IMR-90 (cell line): ENCODE data around the gene MGME1. TPM values are rescaled to one million over a fixed set of nuclear protein-coding genes. Genes with fewer than 3 reads are reported as not detected.

Experiments
- ATAC-seq: fragments of 200-7000 bp; cut with Tn5 transposase; 2 replicates; pipeline ENCODE4 v1.9.1; 2020; ENCODE audit warnings: low read depth, mild to moderate bottlenecking, moderate library complexity
- BruUV-seq: library from RNA; stranded (reverse); fragments of 400-500 nt; replicated peaks from 2 replicates; lab custom pipeline; 2021; lab: Mats Ljungman, UMichigan
- CTCF ChIA-PET: fragments of 300-600 bp; formaldehyde crosslinking; extraction: SDS; loops from one replicate; lab custom pipeline; 2021; ENCODE audit warnings: antibody characterized with exemption; lab: Yijun Ruan, JAX
- POLR2A ChIA-PET: fragments of 300-600 bp; sonication (Branson Sonifier 250); formaldehyde crosslinking; loops from one replicate; lab custom pipeline; 2022; ENCODE audit warnings: antibody characterized with exemption; ENCODE audit not compliant: unreplicated experiment; lab: Charles Lee
- DNase-seq: peaks from one replicate; pipeline ENCODE4 v3.0.0; 2013
- H2AFZ ChIP-seq: replicated peaks from 2 replicates; pipeline ENCODE3; 2013; ENCODE audit warnings: low read length, mild to moderate bottlenecking; ENCODE audit not compliant: poor library complexity
- H2AK5ac ChIP-seq: 2 replicates; pipeline ENCODE4 v1.6.1; 2013; ENCODE audit warnings: low read depth, low read length, inconsistent platforms
- H2AK9ac ChIP-seq: replicated peaks from 2 replicates; pipeline ENCODE3; 2013; ENCODE audit warnings: mild to moderate bottlenecking, low read depth, low read length, moderate library complexity; ENCODE audit not compliant: poor library complexity
- H2BK120ac ChIP-seq: 2 replicates; pipeline ENCODE4 v1.6.1; 2013; ENCODE audit warnings: low read depth, low read length, inconsistent platforms
- H2BK15ac ChIP-seq: 3 replicates; pipeline ENCODE4 v1.6.1; 2013; ENCODE audit warnings: low read depth, low read length, inconsistent platforms
- H2BK20ac ChIP-seq: 2 replicates; pipeline ENCODE4 v1.6.1; 2013; ENCODE audit warnings: low read depth, mild to moderate bottlenecking, inconsistent platforms, low read length, moderate library complexity
- H2BK5ac ChIP-seq: 2 replicates; pipeline ENCODE4 v1.6.1; 2013; ENCODE audit warnings: mild to moderate bottlenecking, low read depth, low read length, inconsistent platforms; ENCODE audit not compliant: poor library complexity, severe bottlenecking
- H3K14ac ChIP-seq: replicated peaks from 2 replicates; pipeline ENCODE4 v1.6.1; 2013; ENCODE audit warnings: low read depth, low read length, inconsistent platforms
- H3K18ac ChIP-seq: 2 replicates; pipeline ENCODE4 v1.6.1; 2013; ENCODE audit warnings: low read depth, low read length, control low read depth
- H3K23ac ChIP-seq: 2 replicates; pipeline ENCODE4 v1.6.1; 2013; ENCODE audit warnings: low read depth, low read length, inconsistent platforms
- H3K27ac ChIP-seq: 2 replicates; pipeline ENCODE4 v1.5.1; 2013; ENCODE audit warnings: mild to moderate bottlenecking, control low read depth, low read length; ENCODE audit not compliant: insufficient read depth
- H3K27me3 ChIP-seq: 2 replicates; pipeline ENCODE4 v1.6.1; 2013; ENCODE audit warnings: low read length; ENCODE audit not compliant: control insufficient read depth, insufficient read depth
- H3K36me3 ChIP-seq: 2 replicates; pipeline ENCODE4 v1.6.1; 2013; ENCODE audit warnings: low read length, mixed read lengths; ENCODE audit not compliant: control insufficient read depth, insufficient read depth
- H3K4ac ChIP-seq: 2 replicates; pipeline ENCODE4 v1.6.1; 2013; ENCODE audit warnings: low read depth, low read length, inconsistent platforms
- H3K4me1 ChIP-seq: 2 replicates; pipeline ENCODE4 v1.6.1; 2013; ENCODE audit warnings: low read length, mixed read lengths; ENCODE audit not compliant: control insufficient read depth, insufficient read depth
- H3K4me2 ChIP-seq: 2 replicates; pipeline ENCODE4 v1.6.1; 2013; ENCODE audit warnings: low read depth, mild to moderate bottlenecking, control low read depth, low read length, moderate library complexity
- H3K4me3 ChIP-seq: 2 replicates; pipeline ENCODE4 v1.5.1; 2013; ENCODE audit warnings: low read depth, mild to moderate bottlenecking, control low read depth, low read length, moderate library complexity; ENCODE audit not compliant: insufficient read depth
- H3K56ac ChIP-seq: 2 replicates; pipeline ENCODE4 v1.6.1; 2013; ENCODE audit warnings: low read length, inconsistent platforms; ENCODE audit not compliant: insufficient read depth; ENCODE audit errors: extremely low read depth
- H3K79me1 ChIP-seq, 2 experiments: 2 replicates each; pipeline ENCODE4 v1.6.1; 2013; ENCODE audit warnings: low read length in 2 of 2, inconsistent platforms in 1 of 2, low read depth in 1 of 2
- H3K9ac ChIP-seq: 2 replicates; pipeline ENCODE4 v1.6.1; 2013; ENCODE audit warnings: low read depth, low read length, control low read depth
- H3K9me1 ChIP-seq: 2 replicates; pipeline ENCODE4 v1.6.1; 2013; ENCODE audit warnings: low read length, inconsistent platforms; ENCODE audit not compliant: insufficient read depth
- H3K9me3 ChIP-seq: 2 replicates; pipeline ENCODE4 v1.6.1; 2013; ENCODE audit warnings: low read length; ENCODE audit not compliant: control insufficient read depth, insufficient read depth
- H4K20me1 ChIP-seq: 2 replicates; pipeline ENCODE4 v1.6.1; 2013; ENCODE audit warnings: low read length, inconsistent platforms; ENCODE audit not compliant: insufficient read depth
- H4K5ac ChIP-seq: 2 replicates; pipeline ENCODE4 v1.6.1; 2013; ENCODE audit warnings: mild to moderate bottlenecking, low read depth, low read length, control low read depth
- H4K8ac ChIP-seq, 2 experiments: 2 replicates each; pipeline ENCODE4 v1.6.1; 2013; ENCODE audit warnings: low read depth in 2 of 2, low read length in 2 of 2, control low read depth in 1 of 2, inconsistent platforms in 1 of 2
- H4K91ac ChIP-seq: 2 replicates; pipeline ENCODE4 v1.6.1; 2013; ENCODE audit warnings: low read depth, low read length, inconsistent platforms; ENCODE audit not compliant: insufficient read depth
- BHLHE40 ChIP-seq: fragments of 150-350 bp; IDR thresholded peaks from 2 replicates; pipeline ENCODE4 v1.6.1; 2016; ENCODE audit warnings: mild to moderate bottlenecking, low read depth, low read length
- CEBPB ChIP-seq: IDR thresholded peaks from 2 replicates; pipeline ENCODE4 v1.6.1; 2012; ENCODE audit warnings: low read depth, low read length, improper control_type of control experiment
- CHD1 ChIP-seq: IDR thresholded peaks from 2 replicates; pipeline ENCODE4 v1.6.1; 2012; ENCODE audit warnings: low read depth, low read length, improper control_type of control experiment
- CTCF ChIP-seq: conservative IDR thresholded peaks from 2 replicates; pipeline ENCODE4 v1.5.1; 2012; ENCODE audit warnings: mild to moderate bottlenecking, low read depth, low read length, improper control_type of control experiment
- ELK1 ChIP-seq: fragments of 150-350 bp; IDR thresholded peaks from 2 replicates; pipeline ENCODE4 v1.6.1; 2016; ENCODE audit warnings: low read depth, mild to moderate bottlenecking, low read length, moderate library complexity, borderline replicate concordance
- FOS ChIP-seq: fragments of 150-350 bp; IDR thresholded peaks from 2 replicates; pipeline ENCODE4 v1.6.1; 2016; ENCODE audit warnings: low read depth, low read length
- MAFK ChIP-seq: IDR thresholded peaks from 2 replicates; pipeline ENCODE4 v1.6.1; 2012; ENCODE audit warnings: low read depth, low read length, improper control_type of control experiment
- MAZ ChIP-seq: IDR thresholded peaks from 2 replicates; pipeline ENCODE4 v1.6.1; 2012; ENCODE audit warnings: low read depth, mild to moderate bottlenecking, low read length, improper control_type of control experiment, moderate library complexity, borderline replicate concordance
- MXI1 ChIP-seq: IDR thresholded peaks from 2 replicates; pipeline ENCODE4 v1.6.1; 2012; ENCODE audit warnings: low read depth, mild to moderate bottlenecking, low read length, moderate library complexity, borderline replicate concordance
- NFE2L2 ChIP-seq: fragments of 150-350 bp; IDR thresholded peaks from 2 replicates; pipeline ENCODE4 v1.6.1; 2016; ENCODE audit warnings: low read depth, mild to moderate bottlenecking, low read length
- POLR2A ChIP-seq: IDR thresholded peaks from 2 replicates; pipeline ENCODE4 v1.6.1; 2012; ENCODE audit warnings: mild to moderate bottlenecking, low read depth, low read length
- RAD21 ChIP-seq: IDR thresholded peaks from 2 replicates; pipeline ENCODE4 v1.6.1; 2012; ENCODE audit warnings: low read length, improper control_type of control experiment
- RCOR1 ChIP-seq: IDR thresholded peaks from 2 replicates; pipeline ENCODE4 v1.6.1; 2012; ENCODE audit warnings: mild to moderate bottlenecking, low read length, improper control_type of control experiment; ENCODE audit not compliant: insufficient replicate concordance
- SMC3 ChIP-seq: fragments of 150-350 bp; IDR thresholded peaks from 2 replicates; pipeline ENCODE4 v1.6.1; 2016; ENCODE audit warnings: low read depth, mild to moderate bottlenecking, antibody characterized with exemption, low read length, moderate library complexity
- USF2 ChIP-seq: fragments of 150-350 bp; IDR thresholded peaks from 2 replicates; pipeline ENCODE4 v1.6.1; 2017; ENCODE audit warnings: mild to moderate bottlenecking, antibody characterized with exemption, low read length, low read depth
- WGBS, 2 experiments: methylation state at CpG; one replicate each; pipeline versions ENCODE4 v1.1.5 to v1.1.7; 2013; ENCODE audit warnings: missing lambda C conversion rate in 2 of 2; ENCODE audit not compliant: insufficient read length in 1 of 2; ENCODE audit errors: extremely low coverage in 2 of 2; 5-methylcytosine and 5-hydroxymethylcytosine counted together
- dilution Hi-C: fragments of 300-500 bp; cut with HindIII; formaldehyde crosslinking; loops from one replicate; pipeline ENCODE4 v1.14.3; 2018; ENCODE audit warnings: low sequenced_read_pairs; ENCODE audit not compliant: unreplicated experiment
- in situ Hi-C: fragments of 300-500 bp; cut with MboI; formaldehyde crosslinking; loops from 3 replicates; pipeline ENCODE4 v1.14.3; 2019; ENCODE audit warnings: low sequenced_read_pairs, inconsistent platforms, mixed read lengths
- intact Hi-C: fragments of 100-400 bp; cut with micrococcal nuclease; formaldehyde crosslinking; loops from 2 replicates; pipeline ENCODE4 v1.10.0; 2022
- polyA plus RNA-seq, 3 experiments: library from polyadenylated mRNA; depleted of rRNA; stranded (reverse); fragments of >200 nt; gene quantifications; 2 replicates each; pipeline ENCODE4 v1.2.3, GENCODE V29; 2012; ENCODE audit warnings: low replicate concordance in 1 of 3
- total RNA-seq: library from RNA; depleted of rRNA; stranded (reverse); fragments of >200 nt; gene quantifications from 2 replicates; pipeline ENCODE4 v1.2.3, GENCODE V29; 2012

The MGME1 gene
- total and polyA plus RNA-seq, 2 of the 4 experiments (the other 2 are of a cell fraction): 7.2 to 9.3 TPM

GRCh38 chr20:17969278-17969883 is 563 bp downstream of the MGME1 start:
- peak overlapping the region; percentile 95 for H3K23ac ChIP-seq
- H3K4me1 ChIP-seq: peaks cover 10% of the 10 kb centered on the region
- peak overlapping the region; percentile 95 for H3K56ac ChIP-seq
- peaks cover 33% of the 10 kb centered on the region for H4K20me1 ChIP-seq
- peak overlapping the region; percentile 94 for H3K9ac ChIP-seq
- peak overlapping the region; percentile 62 for H2AK5ac ChIP-seq
- H3K27ac ChIP-seq: peak overlapping the region; percentile 96
- peak overlapping the region; percentile 50; the same call in 1 of the 3 replicates for H2BK15ac ChIP-seq
- ChIA-PET POLR2A (no interaction called here), CTCF (interaction anchor here (0.6 kb wide), 2 partner anchors 28 to 422 kb away, joined by 7 to 9 read pairs; no protein-coding TSS in a partner anchor)
- peak overlapping the region; percentile 91 for H3K4me2 ChIP-seq
- intact Hi-C loops: no loop called here
- peak overlapping the region; percentile 76 for H4K5ac ChIP-seq
- H2AK9ac ChIP-seq: peak overlapping the region; percentile 98
- WGBS, 2 experiments: 3% methylated on average over 6 of the region's 28 CpGs; no CpG with 5 or more reads in 1 of the 2 experiments
- peak overlapping the region; percentile 95 for H2BK5ac ChIP-seq
- peak overlapping the region; percentile 89 for H2BK120ac ChIP-seq
- peak overlapping the region; percentile 95 for H2AFZ ChIP-seq
- no peaks in the 10 kb centered on the region for H3K9me3 ChIP-seq
- H3K14ac ChIP-seq: peak overlapping the region; percentile 90
- H3K9me1 ChIP-seq: peaks cover 3% of the 10 kb centered on the region
- peak overlapping the region; percentile 82 to 94 for H4K8ac ChIP-seq
- dilution Hi-C loops: no loop called here
- peak overlapping the region; percentile 83 for H3K4me3 ChIP-seq
- peak; percentile 17 for ATAC-seq
- no peak for DNase-seq
- peaks cover 10 to 40% of the 10 kb centered on the region in 2 experiments; a peak in 3 of 4 replicates for H3K79me1 ChIP-seq
- peak overlapping the region; percentile 44 for H2BK20ac ChIP-seq
- H3K4ac ChIP-seq: peak overlapping the region; percentile 94
- H4K91ac ChIP-seq: peak overlapping the region; percentile 91
- peak overlapping the region; percentile 70 for H3K18ac ChIP-seq
- no peaks in the 10 kb centered on the region; the same call in 1 of the 2 replicates for H3K36me3 ChIP-seq
- in situ Hi-C loops: no loop called here
- H3K27me3 ChIP-seq: no peaks in the 10 kb centered on the region
- BruUV-seq: no TSS peak
- no peak for TF ChIP-seq USF2
- TF ChIP-seq FOS: no peak
- no peak for TF ChIP-seq MAFK
- TF ChIP-seq BHLHE40: no peak
- TF ChIP-seq CTCF: no peak
- no peak for TF ChIP-seq RAD21
- no peak for TF ChIP-seq SMC3
- TF ChIP-seq CEBPB: no peak
- TF ChIP-seq MXI1: no peak
- no peak for TF ChIP-seq NFE2L2
- no peak for TF ChIP-seq RCOR1
- no peak for TF ChIP-seq MAZ
- TF ChIP-seq POLR2A: no peak
- TF ChIP-seq ELK1: no peak
- no peak for TF ChIP-seq CHD1
